GM18909 (cell line): Measurements from ENCODE around the gene PNMA6F.
"Not testable (repeated sequence)": the region's sequence is repeated elsewhere in the genome, so short reads cannot be mapped to it uniquely, and the experiment has no call there.

Experiments used
- ATAC-seq: cut with Tn5 transposase; IDR thresholded peaks from one replicate; pipeline ENCODE4 v1.9.1; 2021; ENCODE audit warnings: mild to moderate bottlenecking; ENCODE audit not compliant: unreplicated experiment, poor library complexity

The PNMA6F gene

GRCh38 chrX:153304988-153305736, 16.4 kb downstream of the PNMA6F start:
- no peak for ATAC-seq

- ATAC-seq = no peak
Measured at GRCh38 chrX:153303276-153304262, 18.0 kb downstream of the PNMA6F start.

GRCh38 chrX:153302796-153303195, 18.8 kb downstream of the PNMA6F start:
- no peak for ATAC-seq

- ATAC-seq = no peak
Measured at GRCh38 chrX:153301746-153302145, 19.8 kb downstream of the PNMA6F start.

GRCh38 chrX:153299855-153300254, 21.7 kb downstream of the PNMA6F start:
- no peak for ATAC-seq

- ATAC-seq = no peak
Measured at GRCh38 chrX:153297376-153297775, 24.2 kb downstream of the PNMA6F start.

GRCh38 chrX:153293485-153294071, 28.0 kb downstream of the PNMA6F start:
- not testable (repeated sequence) for ATAC-seq

GRCh38 chrX:153288807-153289206, 32.8 kb downstream of the PNMA6F start:
- not testable (repeated sequence) for ATAC-seq

- ATAC-seq = not testable (repeated sequence)
Measured at GRCh38 chrX:153285678-153286077, 35.9 kb downstream of the PNMA6F start.

- ATAC-seq = not testable (repeated sequence)
Measured at GRCh38 chrX:153283982-153284381, 37.6 kb downstream of the PNMA6F start.

GRCh38 chrX:153281784-153282183, 39.8 kb downstream of the PNMA6F start:
- ATAC-seq = not testable (repeated sequence)

GRCh38 chrX:153279304-153279703, 42.3 kb downstream of the PNMA6F start:
- not testable (repeated sequence) for ATAC-seq

GRCh38 chrX:153276049-153276448, 45.5 kb downstream of the PNMA6F start:
- ATAC-seq = not testable (repeated sequence)

- not testable (repeated sequence) for ATAC-seq
Measured at GRCh38 chrX:153275418-153275817, 46.1 kb downstream of the PNMA6F start.

GRCh38 chrX:153272584-153272983, 49.0 kb downstream of the PNMA6F start:
- ATAC-seq = not testable (repeated sequence)

GRCh38 chrX:153272070-153272469, 49.5 kb downstream of the PNMA6F start:
- not testable (repeated sequence) for ATAC-seq
